PFSK-1 (cell line): ENCODE data around the gene POP4.

Experiments used
- POLR2AphosphoS5 ChIP-seq: IDR thresholded peaks from 2 replicates; pipeline ENCODE4 v1.6.1; 2012; ENCODE audit warnings: low read depth, mild to moderate bottlenecking, control low read depth, low read length, moderate library complexity
- SIN3A ChIP-seq: IDR thresholded peaks from 2 replicates; pipeline ENCODE4 v1.6.1; 2012; ENCODE audit warnings: mild to moderate bottlenecking, low read length, moderate library complexity, borderline replicate concordance; ENCODE audit not compliant: insufficient read depth
- TAF1 ChIP-seq: IDR thresholded peaks from 2 replicates; pipeline ENCODE4 v1.6.1; 2012; ENCODE audit warnings: low read length, control low read depth, borderline replicate concordance; ENCODE audit not compliant: insufficient read depth
- TF ChIP-seq, protein P1 (sequence below), 2 experiments: IDR thresholded peaks; 2 replicates each; pipeline versions ENCODE4 v1.6.1 to v1.8.0; 2011 to 2012; ENCODE audit warnings: low read depth in 2 of 2, low read length in 2 of 2, control low read depth in 1 of 2, inconsistent platforms in 1 of 2, mild to moderate bottlenecking in 1 of 2, moderate library complexity in 1 of 2; ENCODE audit not compliant: insufficient read depth in 1 of 2

DNA sequence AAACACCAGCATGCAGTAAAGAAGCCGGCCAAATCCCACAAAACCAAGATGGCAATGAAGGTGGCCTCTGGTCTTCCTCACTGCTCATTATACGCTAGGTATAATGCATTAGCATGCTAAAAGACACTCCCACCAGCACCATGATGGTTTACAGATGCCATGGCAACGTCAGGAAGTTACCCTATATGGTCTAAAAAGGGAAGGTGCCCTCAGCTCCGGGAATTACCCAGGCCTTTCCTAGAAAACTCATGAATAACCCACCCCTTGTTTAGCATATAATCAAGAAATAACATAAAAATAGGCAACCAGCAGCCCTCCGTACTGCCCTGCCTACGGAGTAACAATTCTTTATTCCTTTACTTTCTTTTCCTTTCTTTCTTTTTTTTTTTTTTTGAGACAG, 38.1 kb downstream of the POP4 start:
- TF ChIP-seq, protein P1, sequence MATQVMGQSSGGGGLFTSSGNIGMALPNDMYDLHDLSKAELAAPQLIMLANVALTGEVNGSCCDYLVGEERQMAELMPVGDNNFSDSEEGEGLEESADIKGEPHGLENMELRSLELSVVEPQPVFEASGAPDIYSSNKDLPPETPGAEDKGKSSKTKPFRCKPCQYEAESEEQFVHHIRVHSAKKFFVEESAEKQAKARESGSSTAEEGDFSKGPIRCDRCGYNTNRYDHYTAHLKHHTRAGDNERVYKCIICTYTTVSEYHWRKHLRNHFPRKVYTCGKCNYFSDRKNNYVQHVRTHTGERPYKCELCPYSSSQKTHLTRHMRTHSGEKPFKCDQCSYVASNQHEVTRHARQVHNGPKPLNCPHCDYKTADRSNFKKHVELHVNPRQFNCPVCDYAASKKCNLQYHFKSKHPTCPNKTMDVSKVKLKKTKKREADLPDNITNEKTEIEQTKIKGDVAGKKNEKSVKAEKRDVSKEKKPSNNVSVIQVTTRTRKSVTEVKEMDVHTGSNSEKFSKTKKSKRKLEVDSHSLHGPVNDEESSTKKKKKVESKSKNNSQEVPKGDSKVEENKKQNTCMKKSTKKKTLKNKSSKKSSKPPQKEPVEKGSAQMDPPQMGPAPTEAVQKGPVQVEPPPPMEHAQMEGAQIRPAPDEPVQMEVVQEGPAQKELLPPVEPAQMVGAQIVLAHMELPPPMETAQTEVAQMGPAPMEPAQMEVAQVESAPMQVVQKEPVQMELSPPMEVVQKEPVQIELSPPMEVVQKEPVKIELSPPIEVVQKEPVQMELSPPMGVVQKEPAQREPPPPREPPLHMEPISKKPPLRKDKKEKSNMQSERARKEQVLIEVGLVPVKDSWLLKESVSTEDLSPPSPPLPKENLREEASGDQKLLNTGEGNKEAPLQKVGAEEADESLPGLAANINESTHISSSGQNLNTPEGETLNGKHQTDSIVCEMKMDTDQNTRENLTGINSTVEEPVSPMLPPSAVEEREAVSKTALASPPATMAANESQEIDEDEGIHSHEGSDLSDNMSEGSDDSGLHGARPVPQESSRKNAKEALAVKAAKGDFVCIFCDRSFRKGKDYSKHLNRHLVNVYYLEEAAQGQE (IDR thresholded peaks at IDR 0.05; ENCODE audit: insufficient read depth in 1 of 2, low read depth in 2 of 2, low read length in 2 of 2): no peak
- TF ChIP-seq SIN3A (no peak), POLR2AphosphoS5 (no peak), TAF1 (no peak)
